ENCODE data around the gene BRD3. TPM values are rescaled to one million over a fixed set of nuclear protein-coding genes. Genes with fewer than 3 reads are reported as not detected.

The BRD3 gene
- total and polyA plus RNA-seq, 2 of the 8 experiments (the other 6 are each of a cell fraction or from before 2014, with no cell fraction given): 31.0 to 82.7 TPM

- TF ChIP-seq, protein P1, sequence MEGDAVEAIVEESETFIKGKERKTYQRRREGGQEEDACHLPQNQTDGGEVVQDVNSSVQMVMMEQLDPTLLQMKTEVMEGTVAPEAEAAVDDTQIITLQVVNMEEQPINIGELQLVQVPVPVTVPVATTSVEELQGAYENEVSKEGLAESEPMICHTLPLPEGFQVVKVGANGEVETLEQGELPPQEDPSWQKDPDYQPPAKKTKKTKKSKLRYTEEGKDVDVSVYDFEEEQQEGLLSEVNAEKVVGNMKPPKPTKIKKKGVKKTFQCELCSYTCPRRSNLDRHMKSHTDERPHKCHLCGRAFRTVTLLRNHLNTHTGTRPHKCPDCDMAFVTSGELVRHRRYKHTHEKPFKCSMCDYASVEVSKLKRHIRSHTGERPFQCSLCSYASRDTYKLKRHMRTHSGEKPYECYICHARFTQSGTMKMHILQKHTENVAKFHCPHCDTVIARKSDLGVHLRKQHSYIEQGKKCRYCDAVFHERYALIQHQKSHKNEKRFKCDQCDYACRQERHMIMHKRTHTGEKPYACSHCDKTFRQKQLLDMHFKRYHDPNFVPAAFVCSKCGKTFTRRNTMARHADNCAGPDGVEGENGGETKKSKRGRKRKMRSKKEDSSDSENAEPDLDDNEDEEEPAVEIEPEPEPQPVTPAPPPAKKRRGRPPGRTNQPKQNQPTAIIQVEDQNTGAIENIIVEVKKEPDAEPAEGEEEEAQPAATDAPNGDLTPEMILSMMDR (IDR thresholded peaks at IDR 0.05; ENCODE audit: control extremely low read depth in 1 of 3, insufficient read depth in 1 of 3, low read depth in 1 of 3, low read length in 3 of 3): no peak
- TF ChIP-seq JUND (IDR thresholded peaks at IDR 0.05; ENCODE audit: low read length) (no peak), EP300 (IDR thresholded peaks at IDR 0.05; ENCODE audit: borderline replicate concordance in 1 of 2, low read depth in 2 of 2, low read length in 2 of 2) (no peak), RFX5 (IDR thresholded peaks at IDR 0.05; ENCODE audit: borderline replicate concordance, low read depth, low read length) (no peak), SP1 (IDR thresholded peaks at IDR 0.05; ENCODE audit: low read depth, low read length) (no peak), KDM4A (IDR thresholded peaks at IDR 0.05; ENCODE audit: low read depth, low read length, severe bottlenecking) (no peak)
Measured at GRCh38 chr9:134026981-134027380, 40.8 kb downstream of the BRD3 start (continued).
